ENCODE data around the gene SULT6B1.
"Not testable (repeated sequence)": the region's sequence is repeated elsewhere in the genome, so short reads cannot be mapped to it uniquely, and the experiment has no call there.

The SULT6B1 gene

GRCh38 chr2:37195862-37196319 is 7.4 kb upstream of the SULT6B1 start:
- DNase-seq: not testable (repeated sequence)

- DNase-seq: no peak
Observed at GRCh38 chr2:37192551-37192950, 4.1 kb upstream of the SULT6B1 start.

GRCh38 chr2:37191747-37192146 is 3.3 kb upstream of the SULT6B1 start:
- DNase-seq: no peak

- DNase-seq: no peak
Observed at GRCh38 chr2:37191253-37191652, 2.8 kb upstream of the SULT6B1 start.

GRCh38 chr2:37190290-37190689 is 1.8 kb upstream of the SULT6B1 start:
- no peak for DNase-seq

GRCh38 chr2:37189452-37190153 is 1.1 kb upstream of the SULT6B1 start:
- DNase-seq: peak; percentile 85

GRCh38 chr2:37181726-37182684 is 6.5 kb downstream of the SULT6B1 start:
- DNase-seq: peak; percentile 30

- DNase-seq: no peak
Observed at GRCh38 chr2:37180640-37181039, 7.8 kb downstream of the SULT6B1 start.

- peak; percentile 4 for DNase-seq
Observed at GRCh38 chr2:37180006-37180639, 8.3 kb downstream of the SULT6B1 start.

- no peak for DNase-seq
Observed at GRCh38 chr2:37173741-37174140, 14.7 kb downstream of the SULT6B1 start.

GRCh38 chr2:37171624-37171950 is 16.9 kb downstream of the SULT6B1 start:
- DNase-seq: no peak

- DNase-seq: peak; percentile 66
Observed at GRCh38 chr2:37168217-37168981, 20.1 kb downstream of the SULT6B1 start.

- DNase-seq: no peak
Observed at GRCh38 chr2:37167636-37168180, 20.8 kb downstream of the SULT6B1 start.

GRCh38 chr2:37164757-37165156 is 23.7 kb downstream of the SULT6B1 start:
- no peak for DNase-seq

GRCh38 chr2:37156857-37157714 is 31.4 kb downstream of the SULT6B1 start, which contains the start of gene EIF2AK2:
Gene EIF2AK2, minus strand, starts transcription at chr2:37156980. Its CDS starts 9,174 bp downstream, at chr2:37147806.
- DNase-seq: peak; percentile 88

GRCh38 chr2:37156071-37156856 is 32.2 kb downstream of the SULT6B1 start:
- DNase-seq: peak; percentile 32

- DNase-seq: no peak
Observed at GRCh38 chr2:37154785-37155184, 33.7 kb downstream of the SULT6B1 start.

GRCh38 chr2:37153224-37153623 is 35.2 kb downstream of the SULT6B1 start:
- DNase-seq: no peak

GRCh38 chr2:37149626-37150322 is 38.7 kb downstream of the SULT6B1 start:
- no peak for DNase-seq

- no peak for DNase-seq
Observed at GRCh38 chr2:37148325-37148724, 40.1 kb downstream of the SULT6B1 start.

All from HCEC 1CT (cell line).